Right hindlimb (tissue), 1 donor: ENCODE results near the gene TXN.

Source experiments
- DNase-seq: peaks from one replicate; pipeline ENCODE4 v3.0.0-alpha.2; 2018

TXN gene

GRCh38 chr9:110256380-110257096, at the start of gene TXN:
Gene TXN (minus strand): TSS chr9:110256507. CDS start chr9:110256435, 72 bp downstream.
- DNase-seq = peak; percentile 92

- DNase-seq = no peak
Observed at GRCh38 chr9:110303133-110303532, 46.8 kb upstream of the TXN start.

DNA sequence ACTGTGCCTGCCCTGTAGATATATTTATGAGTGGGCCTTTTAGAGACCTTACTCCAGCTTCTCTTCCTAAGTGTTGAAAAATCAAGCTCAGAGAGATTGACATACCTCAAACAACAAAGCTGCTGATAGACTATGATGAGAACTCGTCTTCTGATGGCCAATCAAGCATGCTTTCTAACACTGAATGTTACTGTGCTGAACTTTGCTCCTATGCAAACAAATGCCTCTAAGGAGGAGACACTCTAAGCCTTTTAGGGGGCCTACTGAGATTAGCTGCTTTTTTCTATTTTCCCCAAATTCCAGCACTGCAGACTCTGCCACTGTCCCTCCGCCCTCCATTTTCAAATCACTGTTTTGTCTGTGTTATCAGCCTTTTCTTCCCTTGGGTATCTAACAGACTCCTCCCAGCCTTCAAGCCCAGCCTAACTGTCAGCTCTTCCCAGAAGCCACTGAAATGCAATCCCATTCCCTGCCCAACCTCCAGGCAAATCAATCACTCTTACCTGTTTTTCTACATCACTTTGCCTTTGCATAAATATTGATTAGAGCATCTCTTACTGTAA, 41.8 kb upstream of the TXN start:
- DNase-seq = no peak

- no peak for DNase-seq
Observed at GRCh38 chr9:110293248-110293647, 36.9 kb upstream of the TXN start.

DNA sequence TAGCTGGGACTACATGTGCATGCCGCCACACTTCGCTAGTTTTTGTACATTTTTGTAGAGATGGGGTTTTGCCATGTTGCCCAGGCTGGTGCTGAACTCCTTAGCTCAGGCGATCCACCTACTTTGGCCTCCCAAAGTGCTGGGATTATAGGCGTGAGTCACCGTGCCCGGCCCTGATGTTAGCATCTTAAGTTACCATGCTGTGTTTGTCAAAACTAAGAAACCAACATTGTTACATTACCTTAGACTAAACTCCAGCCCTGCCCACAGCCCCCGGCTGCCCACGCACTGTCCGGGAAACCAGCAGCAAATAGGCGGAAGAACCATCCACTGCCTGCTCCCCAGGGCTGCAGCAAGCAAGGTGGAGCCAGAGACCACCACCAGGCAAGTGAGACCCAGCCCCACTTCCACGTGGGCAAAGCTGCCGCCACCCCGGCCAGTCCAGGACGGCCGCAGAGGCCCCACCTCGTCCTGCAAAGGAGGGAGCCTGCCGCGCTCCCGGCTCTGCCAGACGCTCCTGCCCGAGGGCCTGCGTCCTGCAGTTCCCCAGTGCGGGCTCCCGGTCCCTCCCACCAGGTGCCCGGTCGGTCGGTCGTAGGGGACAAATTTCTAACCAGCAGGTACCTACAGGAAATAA, 35.7 kb upstream of the TXN start:
- no peak for DNase-seq

- peak; percentile 25 for DNase-seq
Observed at GRCh38 chr9:110290001-110290400, 33.7 kb upstream of the TXN start.

GRCh38 chr9:110288503-110288902, 32.2 kb upstream of the TXN start:
- no peak for DNase-seq

DNA sequence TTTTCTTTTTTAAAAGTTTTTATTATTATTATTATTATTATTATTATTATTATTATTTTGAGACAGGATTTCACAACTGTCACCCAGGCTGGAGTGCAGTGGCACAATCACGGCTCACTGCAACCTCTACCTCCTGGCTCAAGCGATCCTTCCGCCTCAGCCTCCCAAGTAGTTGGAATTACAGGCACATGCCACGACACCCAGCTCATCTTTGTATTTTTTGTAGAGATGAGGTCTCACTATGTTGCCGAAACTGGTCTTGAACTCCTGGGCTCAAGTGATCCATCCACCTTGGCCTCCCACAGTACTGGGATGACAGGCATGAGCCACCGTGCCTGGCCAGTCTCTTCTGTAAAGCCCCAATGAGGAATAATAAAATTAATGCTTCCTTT, 31.0 kb upstream of the TXN start:
- DNase-seq = no peak

GRCh38 chr9:110284211-110284844, 28.0 kb upstream of the TXN start:
- DNase-seq = no peak

DNA sequence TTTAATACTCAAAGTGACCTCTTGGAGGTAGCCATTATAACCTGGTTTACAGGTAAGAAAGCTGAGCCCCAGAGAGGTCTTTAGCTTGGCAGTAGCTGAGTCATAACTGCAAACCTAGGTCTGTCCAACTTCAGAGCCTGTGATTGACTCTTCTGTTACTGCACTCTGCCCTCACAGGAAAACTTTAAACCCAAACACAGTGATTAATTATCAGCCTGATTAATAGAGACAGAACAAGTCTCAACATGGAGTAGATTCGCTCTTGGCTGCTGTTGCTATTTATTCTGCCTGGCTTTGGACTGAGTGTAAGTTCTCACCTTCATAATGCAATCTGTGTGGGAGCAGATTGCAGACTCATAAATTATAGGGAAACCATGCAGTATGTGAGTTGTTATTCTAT, 27.4 kb upstream of the TXN start:
- no peak for DNase-seq

GRCh38 chr9:110282739-110283081, 26.4 kb upstream of the TXN start:
- no peak for DNase-seq

GRCh38 chr9:110282018-110282738, 25.9 kb upstream of the TXN start:
- no peak for DNase-seq

DNA sequence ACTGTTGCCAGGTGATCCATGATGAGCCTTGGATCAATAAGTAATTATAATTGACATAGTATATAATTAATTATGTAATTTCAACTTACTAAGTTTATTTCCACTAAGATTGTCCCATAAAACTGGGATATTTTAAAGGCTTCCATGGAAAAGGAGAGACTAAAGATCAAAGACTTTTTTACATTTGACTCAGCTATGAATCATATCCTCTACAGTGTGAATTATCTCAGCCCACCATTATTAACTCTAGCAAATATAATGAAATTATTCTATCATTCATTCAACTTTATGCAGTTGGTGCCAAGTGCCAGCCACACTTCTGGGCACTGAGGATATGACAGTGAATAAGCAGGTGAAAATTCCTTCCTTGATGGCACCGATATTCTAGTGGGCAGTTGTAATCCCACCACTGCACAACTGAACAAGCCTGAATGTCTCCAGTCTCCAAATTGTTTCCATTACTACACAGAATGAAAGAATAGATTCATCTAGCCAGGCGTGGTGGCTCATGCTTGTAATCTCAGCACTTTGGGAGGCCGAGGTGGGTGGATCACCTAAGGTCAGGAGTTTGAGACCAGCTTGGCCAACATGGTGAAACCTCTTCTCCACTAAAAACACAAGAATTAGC, 21.9 kb upstream of the TXN start:
- no peak for DNase-seq

DNA sequence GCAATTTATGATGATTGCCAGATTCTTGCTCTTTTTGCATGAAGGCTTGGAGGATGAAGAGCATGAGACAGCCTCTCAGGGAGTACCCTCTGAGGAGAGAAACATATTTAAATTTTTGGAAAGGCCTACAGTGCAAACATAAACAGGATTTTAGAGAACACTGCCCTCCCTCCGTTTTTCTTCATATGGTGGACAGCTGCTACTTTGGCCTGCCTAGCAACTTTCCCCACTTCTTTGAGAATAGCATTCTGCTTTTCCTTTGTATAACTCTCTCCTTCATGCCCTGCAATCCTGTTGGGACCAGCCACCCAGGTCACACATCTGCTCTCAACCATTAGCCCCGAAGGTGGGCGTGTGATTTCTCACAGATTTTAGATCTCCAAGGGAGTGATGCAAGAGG, 20.5 kb upstream of the TXN start:
- peak; percentile 48 for DNase-seq

GRCh38 chr9:110270211-110270995, 14.1 kb upstream of the TXN start:
- no peak for DNase-seq

DNA sequence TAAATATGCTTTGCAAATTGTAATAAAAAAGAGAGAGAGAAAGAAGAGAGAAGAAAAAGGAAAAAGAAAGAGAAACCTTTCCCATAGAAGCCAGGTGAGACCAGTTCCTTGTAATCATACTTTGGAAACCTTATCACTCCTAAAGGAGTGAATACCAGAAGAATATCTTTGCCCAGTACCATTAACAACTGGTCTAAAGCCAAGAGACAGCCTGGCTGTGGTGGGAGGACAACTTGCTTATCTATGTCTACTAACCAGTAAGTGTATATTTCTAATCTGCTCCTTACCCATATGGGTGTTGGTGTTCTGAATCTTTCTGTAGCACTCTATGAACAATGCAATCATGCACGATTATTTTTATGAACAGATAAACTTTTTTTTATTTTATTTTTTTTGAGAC, 10.5 kb upstream of the TXN start:
- DNase-seq = no peak

DNA sequence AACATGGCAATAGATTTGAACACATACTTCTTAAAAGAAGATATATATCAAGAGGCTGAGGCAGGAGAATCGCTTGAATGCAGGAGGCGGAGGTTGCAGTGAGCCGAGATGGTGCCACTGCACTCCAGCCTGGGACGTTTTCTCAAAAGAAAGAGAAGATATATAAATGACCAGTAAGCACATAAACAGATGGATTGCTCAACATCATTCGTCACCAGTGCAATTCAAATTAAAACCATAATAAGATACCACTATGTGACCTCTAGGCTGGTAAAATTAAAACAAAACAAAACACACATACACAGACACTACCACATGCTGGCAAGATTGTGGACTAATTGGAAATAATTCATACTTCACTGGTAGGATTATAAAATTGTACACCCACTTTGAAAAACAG, 5.3 kb upstream of the TXN start:
- DNase-seq = no peak

DNA sequence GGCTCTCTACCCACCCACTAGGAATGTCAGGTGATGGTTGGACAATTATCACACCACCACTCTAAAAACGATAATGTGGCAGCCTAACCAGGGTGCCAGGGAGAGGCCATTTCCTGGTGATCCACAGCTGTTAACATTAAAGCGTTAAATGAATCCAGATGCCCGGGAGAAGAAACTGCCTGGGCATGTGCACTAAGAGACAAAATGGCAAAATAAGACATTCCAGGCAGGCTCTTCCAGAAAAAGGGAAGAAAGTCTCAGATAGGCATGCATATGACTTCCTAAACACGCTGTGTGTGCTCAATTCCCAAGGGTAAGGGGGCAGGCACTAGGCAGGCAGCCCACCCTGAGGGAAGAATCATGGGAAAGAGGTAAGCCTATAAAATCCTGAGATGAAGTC, 4.6 kb upstream of the TXN start:
- no peak for DNase-seq

- no peak for DNase-seq
Observed at GRCh38 chr9:110259566-110259965, 3.3 kb upstream of the TXN start.

- DNase-seq = no peak
Observed at GRCh38 chr9:110258690-110259091, 2.4 kb upstream of the TXN start.

GRCh38 chr9:110257956-110258355, 1.6 kb upstream of the TXN start:
- DNase-seq = no peak
